Suprapubic skin (tissue), 4 donors: ENCODE results near the gene NPAS1.

Experiments used
- CTCF ChIP-seq, 2 donors: fragments of 200-600 bp in 1 of 2; fragments of 450-650 bp in 1 of 2; sonication (generic) in 1 of 2; IDR thresholded peaks; one replicate each; pipeline ENCODE4 v1.5.1; 2016 to 2019; ENCODE audit warnings: antibody characterized with exemption in 2 of 2, mild to moderate bottlenecking in 1 of 2, moderate library complexity in 1 of 2
- EP300 ChIP-seq: sonication (generic); formaldehyde crosslinking; IDR thresholded peaks from one replicate; pipeline ENCODE4 v1.6.1; 2017; ENCODE audit warnings: antibody characterized with exemption
- POLR2A ChIP-seq, 2 donors: fragments of 450-650 bp; IDR thresholded peaks; one replicate each; pipeline ENCODE4 v1.6.1; 2017; ENCODE audit warnings: antibody characterized with exemption in 2 of 2, mild to moderate bottlenecking in 2 of 2, moderate library complexity in 2 of 2
- POLR2AphosphoS5 ChIP-seq, 3 donors: sonication (generic); formaldehyde crosslinking; IDR thresholded peaks; one replicate each; pipeline ENCODE4 v1.6.1; 2017; ENCODE audit warnings: antibody characterized with exemption in 3 of 3

GRCh38 chr19:47000373-47000772, 19.3 kb upstream of the NPAS1 start:
- no peak for TF ChIP-seq CTCF (IDR thresholded peaks at IDR 0.05)
- TF ChIP-seq POLR2A (IDR thresholded peaks at IDR 0.05): no peak
- no peak for TF ChIP-seq POLR2AphosphoS5 (IDR thresholded peaks at IDR 0.05)
- TF ChIP-seq EP300: no peak
